ENCODE results near the gene MEST. TPM values are rescaled to one million over a fixed set of nuclear protein-coding genes. Genes with fewer than 3 reads are reported as not detected.

The MEST gene
- total RNA-seq, 1 experiment from 2014 or later, result 44.4 TPM

DNA sequence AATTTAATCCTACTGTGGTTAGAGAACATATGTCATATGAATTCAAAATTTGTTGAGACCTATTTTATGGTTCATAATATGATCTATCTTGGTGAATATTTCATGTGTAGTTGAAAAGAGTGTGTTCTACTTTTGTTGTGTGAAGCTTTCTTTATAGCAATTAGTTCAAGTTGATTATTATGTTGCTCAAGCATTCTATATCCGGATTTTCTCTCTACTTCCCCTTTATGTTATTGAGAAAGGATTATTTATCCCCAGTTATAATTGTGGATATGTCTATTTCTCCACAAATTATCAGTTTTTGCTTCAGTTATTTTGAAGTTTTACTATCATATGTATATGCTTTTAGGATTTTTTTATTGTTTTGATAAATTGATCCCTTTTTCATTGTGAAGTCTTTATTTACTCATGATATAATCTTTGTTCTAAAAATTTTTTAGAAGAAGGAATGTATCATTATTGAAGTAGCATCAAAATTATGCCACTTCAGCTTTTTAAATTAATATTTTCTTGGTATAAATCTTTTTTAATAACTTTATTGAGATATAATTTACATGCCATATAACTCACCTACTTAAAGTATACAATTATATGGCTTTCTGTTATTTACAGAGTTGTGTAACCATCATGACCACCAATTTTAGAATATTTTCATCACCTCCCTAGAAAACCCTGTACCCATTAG, 12.0 kb upstream of the MEST start:
- CTCF ChIA-PET, result no interaction called here
- intact Hi-C loops (cut with micrococcal nuclease; ENCODE audit: unreplicated experiment), result no loop called here
- POLR2A ChIA-PET, result interaction anchor here (0.6 kb wide), 1 partner anchor 226 kb away, joined by 3 read pairs; no protein-coding TSS in a partner anchor

DNA sequence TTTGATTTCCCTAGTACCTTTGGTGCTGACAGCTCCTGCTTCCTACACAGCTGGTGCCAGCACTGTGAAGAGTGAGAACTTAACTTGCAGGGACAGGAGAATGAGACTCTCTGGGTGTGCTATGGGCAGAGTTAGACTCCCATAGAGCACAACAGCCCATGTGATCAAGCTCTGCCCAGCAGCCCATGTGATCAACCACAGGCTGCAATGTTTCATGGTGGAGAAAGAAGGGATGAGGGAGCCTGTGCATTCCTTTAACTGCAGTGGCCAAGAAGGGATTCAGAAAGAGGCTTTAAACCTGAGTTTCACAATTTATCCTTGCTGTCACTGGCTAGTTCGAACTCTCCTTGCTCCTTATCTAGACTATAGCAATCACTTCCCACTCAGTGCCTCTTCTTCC, 10.0 kb upstream of the MEST start:
- Histone ChIP-seq H3K9me3 (ENCODE audit: control insufficient read depth, insufficient read depth, low read depth, low read length) (no peaks in the 10 kb centered on the region; the same call in 1 of the 2 replicates), H3K36me3 (ENCODE audit: control insufficient read depth, insufficient read depth, low read length) (no peaks in the 10 kb centered on the region), H3K27ac (ENCODE audit: low read length) (no peak overlapping the region), H3K4me3 (ENCODE audit: low read depth in 2 of 2, low read length in 2 of 2) (no peak overlapping the region), H3K4me1 (ENCODE audit: control insufficient read depth, insufficient read depth, low read length) (peaks cover 7% of the 10 kb centered on the region; the same call in 1 of the 2 replicates), H3K27me3 (ENCODE audit: control insufficient read depth, insufficient read depth, low read length) (no peaks in the 10 kb centered on the region)
- intact Hi-C loops (cut with micrococcal nuclease; ENCODE audit: unreplicated experiment) (no loop called here), in situ Hi-C loops (cut with HindIII; ENCODE audit: low pct_unique_long_range_greater_than_20kb, low sequenced_read_pairs) (no loop called here)
- DNase-seq (ENCODE audit: low read depth, low spot score) (no peak), ATAC-seq (no peak)
- ChIA-PET POLR2A (no interaction called here), CTCF (no interaction called here)
- BruUV-seq (replicated peaks), result no TSS peak
- TF ChIP-seq, protein P1, sequence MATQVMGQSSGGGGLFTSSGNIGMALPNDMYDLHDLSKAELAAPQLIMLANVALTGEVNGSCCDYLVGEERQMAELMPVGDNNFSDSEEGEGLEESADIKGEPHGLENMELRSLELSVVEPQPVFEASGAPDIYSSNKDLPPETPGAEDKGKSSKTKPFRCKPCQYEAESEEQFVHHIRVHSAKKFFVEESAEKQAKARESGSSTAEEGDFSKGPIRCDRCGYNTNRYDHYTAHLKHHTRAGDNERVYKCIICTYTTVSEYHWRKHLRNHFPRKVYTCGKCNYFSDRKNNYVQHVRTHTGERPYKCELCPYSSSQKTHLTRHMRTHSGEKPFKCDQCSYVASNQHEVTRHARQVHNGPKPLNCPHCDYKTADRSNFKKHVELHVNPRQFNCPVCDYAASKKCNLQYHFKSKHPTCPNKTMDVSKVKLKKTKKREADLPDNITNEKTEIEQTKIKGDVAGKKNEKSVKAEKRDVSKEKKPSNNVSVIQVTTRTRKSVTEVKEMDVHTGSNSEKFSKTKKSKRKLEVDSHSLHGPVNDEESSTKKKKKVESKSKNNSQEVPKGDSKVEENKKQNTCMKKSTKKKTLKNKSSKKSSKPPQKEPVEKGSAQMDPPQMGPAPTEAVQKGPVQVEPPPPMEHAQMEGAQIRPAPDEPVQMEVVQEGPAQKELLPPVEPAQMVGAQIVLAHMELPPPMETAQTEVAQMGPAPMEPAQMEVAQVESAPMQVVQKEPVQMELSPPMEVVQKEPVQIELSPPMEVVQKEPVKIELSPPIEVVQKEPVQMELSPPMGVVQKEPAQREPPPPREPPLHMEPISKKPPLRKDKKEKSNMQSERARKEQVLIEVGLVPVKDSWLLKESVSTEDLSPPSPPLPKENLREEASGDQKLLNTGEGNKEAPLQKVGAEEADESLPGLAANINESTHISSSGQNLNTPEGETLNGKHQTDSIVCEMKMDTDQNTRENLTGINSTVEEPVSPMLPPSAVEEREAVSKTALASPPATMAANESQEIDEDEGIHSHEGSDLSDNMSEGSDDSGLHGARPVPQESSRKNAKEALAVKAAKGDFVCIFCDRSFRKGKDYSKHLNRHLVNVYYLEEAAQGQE (IDR thresholded peaks at IDR 0.05; ENCODE audit: insufficient read depth in 1 of 2, low read depth in 2 of 2, low read length in 1 of 2), result no peak
- TF ChIP-seq POLR2AphosphoS5 (IDR thresholded peaks at IDR 0.05; ENCODE audit: low read depth, low read length) (no peak), SIN3A (IDR thresholded peaks at IDR 0.05; ENCODE audit: borderline replicate concordance, insufficient read depth, low read depth, low read length) (no peak), TCF7L2 (IDR thresholded peaks at IDR 0.05; ENCODE audit: low read depth, low read length) (no peak)
- TF ChIP-seq, protein P2, sequence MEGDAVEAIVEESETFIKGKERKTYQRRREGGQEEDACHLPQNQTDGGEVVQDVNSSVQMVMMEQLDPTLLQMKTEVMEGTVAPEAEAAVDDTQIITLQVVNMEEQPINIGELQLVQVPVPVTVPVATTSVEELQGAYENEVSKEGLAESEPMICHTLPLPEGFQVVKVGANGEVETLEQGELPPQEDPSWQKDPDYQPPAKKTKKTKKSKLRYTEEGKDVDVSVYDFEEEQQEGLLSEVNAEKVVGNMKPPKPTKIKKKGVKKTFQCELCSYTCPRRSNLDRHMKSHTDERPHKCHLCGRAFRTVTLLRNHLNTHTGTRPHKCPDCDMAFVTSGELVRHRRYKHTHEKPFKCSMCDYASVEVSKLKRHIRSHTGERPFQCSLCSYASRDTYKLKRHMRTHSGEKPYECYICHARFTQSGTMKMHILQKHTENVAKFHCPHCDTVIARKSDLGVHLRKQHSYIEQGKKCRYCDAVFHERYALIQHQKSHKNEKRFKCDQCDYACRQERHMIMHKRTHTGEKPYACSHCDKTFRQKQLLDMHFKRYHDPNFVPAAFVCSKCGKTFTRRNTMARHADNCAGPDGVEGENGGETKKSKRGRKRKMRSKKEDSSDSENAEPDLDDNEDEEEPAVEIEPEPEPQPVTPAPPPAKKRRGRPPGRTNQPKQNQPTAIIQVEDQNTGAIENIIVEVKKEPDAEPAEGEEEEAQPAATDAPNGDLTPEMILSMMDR (IDR thresholded peaks at IDR 0.05), result no peak

More for the DNA sequence above, 12.0 kb upstream of the MEST start:
- Histone ChIP-seq H3K4me1 (ENCODE audit: control insufficient read depth, insufficient read depth, low read length) (no peaks in the 10 kb centered on the region), H3K36me3 (ENCODE audit: control insufficient read depth, insufficient read depth, low read length) (no peaks in the 10 kb centered on the region), H3K27me3 (ENCODE audit: control insufficient read depth, insufficient read depth, low read length) (no peaks in the 10 kb centered on the region), H3K27ac (ENCODE audit: low read length) (no peak overlapping the region), H3K9me3 (ENCODE audit: control insufficient read depth, insufficient read depth, low read depth, low read length) (no peaks in the 10 kb centered on the region; the same call in 1 of the 2 replicates), H3K4me3 (ENCODE audit: low read depth in 2 of 2, low read length in 2 of 2) (no peak overlapping the region)
- in situ Hi-C loops (cut with HindIII; ENCODE audit: low pct_unique_long_range_greater_than_20kb, low sequenced_read_pairs), result no loop called here
- no peak for ATAC-seq
- BruUV-seq (replicated peaks), result no TSS peak
- TF ChIP-seq, protein P2 (IDR thresholded peaks at IDR 0.05), result no peak
- TF ChIP-seq SIN3A (IDR thresholded peaks at IDR 0.05; ENCODE audit: borderline replicate concordance, insufficient read depth, low read depth, low read length) (no peak), TCF7L2 (IDR thresholded peaks at IDR 0.05; ENCODE audit: low read depth, low read length) (no peak), POLR2AphosphoS5 (IDR thresholded peaks at IDR 0.05; ENCODE audit: low read depth, low read length) (no peak)
- TF ChIP-seq, protein P1 (IDR thresholded peaks at IDR 0.05; ENCODE audit: insufficient read depth in 1 of 2, low read depth in 2 of 2, low read length in 1 of 2), result no peak
- no peak for DNase-seq (ENCODE audit: low read depth, low spot score)
